NCI-H2171 (cell line): ENCODE measurements around the gene TREH.

Experiments used
- DNase-seq: peaks from one replicate; lab custom pipeline; 2025; lab: John Stamatoyannopoulos, UW

The TREH gene

DNA sequence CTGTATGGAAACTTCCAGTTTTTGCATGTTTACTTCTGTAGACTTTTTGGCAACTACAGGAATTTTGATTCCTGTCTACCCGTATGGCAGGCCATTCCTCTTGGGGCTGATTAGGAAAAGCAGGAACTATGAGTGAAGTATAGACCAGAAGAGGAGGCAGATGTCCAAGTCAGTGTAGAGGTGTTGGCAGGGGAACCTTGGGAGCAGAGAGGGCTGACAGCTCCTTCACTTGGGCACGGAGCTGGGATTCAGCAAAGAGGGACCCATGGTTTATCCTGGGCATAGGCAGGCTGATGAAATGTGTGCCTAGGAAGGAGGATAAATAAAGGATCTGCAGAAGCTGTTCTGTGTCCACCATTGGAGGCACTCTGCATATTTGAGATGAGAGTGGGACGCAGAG lies 33.1 kb downstream of the TREH start:
- no peak for DNase-seq

DNA sequence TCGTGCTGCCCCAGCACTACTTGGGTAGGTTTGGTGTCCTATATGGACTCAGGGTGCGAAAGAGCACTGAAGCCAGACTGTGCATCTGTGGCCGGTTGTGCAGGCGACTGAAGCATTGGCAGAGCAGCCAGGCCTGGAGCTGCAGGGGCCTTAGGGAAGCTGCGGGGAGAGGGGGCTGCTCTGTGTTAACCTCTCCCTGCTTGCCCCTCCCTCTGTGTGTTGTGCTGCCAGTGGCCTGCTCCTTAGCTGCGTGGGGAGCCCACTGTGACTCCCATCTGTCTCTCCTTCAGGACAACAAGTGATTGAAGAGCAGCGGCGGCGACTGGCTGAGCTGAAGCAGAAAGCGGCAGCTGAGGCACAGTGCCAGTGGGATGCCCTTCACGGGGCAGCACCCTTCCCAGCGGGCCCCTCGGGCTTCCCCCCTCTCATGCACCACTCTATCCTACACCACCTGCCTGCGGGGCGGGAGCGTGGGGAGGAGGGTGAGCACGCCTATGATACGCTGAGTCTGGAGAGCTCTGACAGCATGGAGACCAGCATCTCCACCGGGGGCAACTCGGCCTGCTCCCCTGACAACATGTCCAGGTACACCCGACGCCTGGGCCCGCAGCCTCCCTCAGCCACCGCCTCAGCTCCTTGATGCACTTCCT lies 34.3 kb downstream of the TREH start:
- DNase-seq, result no peak

DNA sequence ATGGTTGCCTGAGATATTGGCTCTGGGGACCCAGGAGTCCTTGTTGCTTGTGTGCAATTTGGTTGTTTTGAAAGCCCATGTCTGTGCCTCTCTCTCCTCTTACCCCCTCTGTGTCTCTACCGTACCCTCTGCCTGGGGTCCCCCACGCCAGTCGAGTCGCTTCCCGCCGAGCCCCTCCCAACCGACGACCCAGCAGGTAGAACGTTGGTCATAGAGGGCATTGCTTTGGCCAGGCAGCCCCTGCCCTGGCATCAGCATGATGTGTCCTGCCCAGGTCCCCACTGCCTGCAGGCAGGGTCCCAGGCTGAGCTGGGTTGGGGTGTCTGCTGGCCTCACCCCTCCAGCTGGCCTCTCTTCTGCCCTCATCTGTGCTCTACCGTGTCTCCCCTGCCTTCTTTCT lies 35.0 kb downstream of the TREH start:
- DNase-seq, result no peak

DNA sequence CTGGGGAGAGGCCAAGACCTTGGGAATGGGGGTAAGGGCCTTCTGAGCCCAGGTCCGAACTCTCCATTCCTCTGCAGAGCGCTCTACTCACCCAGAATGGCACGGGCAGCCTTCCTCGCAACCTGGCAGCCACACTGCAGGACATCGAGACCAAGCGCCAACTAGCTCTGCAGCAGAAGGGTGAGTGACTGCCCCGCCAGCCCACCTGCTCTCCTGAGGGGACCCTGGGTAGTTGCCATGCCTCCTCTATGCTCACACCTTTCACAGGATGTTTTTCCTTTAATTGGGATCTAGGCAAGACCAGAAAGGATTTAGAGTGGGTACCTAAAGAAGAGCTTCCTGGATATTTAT lies 35.5 kb downstream of the TREH start:
- no peak for DNase-seq

DNA sequence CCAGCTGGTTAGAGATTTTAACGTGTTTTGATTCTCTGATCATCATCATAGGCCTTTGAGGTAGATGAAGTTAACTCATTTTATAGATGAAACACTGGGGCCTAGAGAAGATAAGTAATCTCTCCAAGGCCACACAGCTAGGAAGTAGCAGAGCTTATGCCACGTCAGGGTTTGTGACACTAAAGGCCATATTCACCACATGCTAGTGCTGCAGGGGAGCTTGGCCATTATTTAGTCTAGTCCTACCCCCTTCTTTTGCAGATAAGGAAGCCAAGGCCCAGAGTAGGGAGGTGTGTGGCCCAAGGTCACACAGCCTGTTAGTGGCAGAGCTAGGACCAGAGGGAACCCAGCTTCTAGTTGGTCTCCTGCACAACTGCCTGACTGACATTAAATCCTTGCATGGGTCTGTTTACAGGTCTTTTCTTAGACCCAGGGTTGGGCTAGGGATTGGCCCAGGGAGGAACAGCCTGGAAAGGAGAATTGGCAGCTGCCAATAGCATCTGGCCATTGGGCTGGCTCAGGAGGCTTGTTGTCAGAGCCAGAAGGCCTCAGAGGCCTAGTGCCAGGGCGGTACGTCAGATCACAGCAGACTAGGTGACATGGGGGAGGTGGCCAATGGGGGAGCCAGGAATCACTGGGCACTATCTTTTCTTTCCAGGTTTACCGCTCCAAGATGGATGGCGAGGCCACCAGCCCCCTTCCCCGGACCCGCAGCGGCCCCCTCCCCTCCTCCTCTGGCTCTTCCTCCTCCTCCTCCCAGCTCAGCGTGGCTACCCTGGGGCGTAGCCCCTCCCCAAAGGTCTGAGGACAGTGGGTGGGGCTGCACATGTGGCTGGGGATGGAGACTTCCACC lies 36.1 kb downstream of the TREH start:
- DNase-seq, result no peak

DNA sequence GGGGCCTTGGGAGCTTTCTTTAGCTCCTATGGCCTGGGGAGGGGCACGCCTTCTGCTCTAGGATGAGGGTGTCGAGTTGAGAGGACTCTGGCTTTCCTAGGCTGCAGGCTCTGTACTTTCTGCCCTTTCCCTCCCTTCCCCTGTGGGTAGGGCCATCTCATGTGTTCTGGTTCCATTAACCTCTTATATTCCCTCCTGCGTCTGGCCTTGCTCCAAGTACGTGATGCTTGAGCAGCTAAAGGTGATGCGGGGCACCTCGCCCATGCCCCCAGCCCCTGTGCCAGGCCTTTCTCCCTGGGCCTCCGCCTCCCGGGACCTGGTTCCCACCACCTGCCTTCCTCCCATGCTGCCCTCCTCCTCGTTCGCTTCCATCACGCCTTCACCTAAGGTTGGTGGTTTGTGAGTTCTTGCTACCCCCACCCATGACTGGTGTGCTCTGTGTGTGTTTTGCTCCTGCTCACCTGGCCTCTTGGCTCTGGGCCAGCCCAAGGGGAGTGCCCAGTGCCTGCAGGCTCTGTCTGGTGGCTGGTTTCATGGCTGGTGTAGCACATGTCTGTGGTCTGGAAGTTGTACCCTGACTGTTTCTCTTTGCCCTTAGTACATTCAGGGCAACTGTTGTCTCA lies 37.9 kb downstream of the TREH start:
- DNase-seq, result peak; percentile 11

DNA sequence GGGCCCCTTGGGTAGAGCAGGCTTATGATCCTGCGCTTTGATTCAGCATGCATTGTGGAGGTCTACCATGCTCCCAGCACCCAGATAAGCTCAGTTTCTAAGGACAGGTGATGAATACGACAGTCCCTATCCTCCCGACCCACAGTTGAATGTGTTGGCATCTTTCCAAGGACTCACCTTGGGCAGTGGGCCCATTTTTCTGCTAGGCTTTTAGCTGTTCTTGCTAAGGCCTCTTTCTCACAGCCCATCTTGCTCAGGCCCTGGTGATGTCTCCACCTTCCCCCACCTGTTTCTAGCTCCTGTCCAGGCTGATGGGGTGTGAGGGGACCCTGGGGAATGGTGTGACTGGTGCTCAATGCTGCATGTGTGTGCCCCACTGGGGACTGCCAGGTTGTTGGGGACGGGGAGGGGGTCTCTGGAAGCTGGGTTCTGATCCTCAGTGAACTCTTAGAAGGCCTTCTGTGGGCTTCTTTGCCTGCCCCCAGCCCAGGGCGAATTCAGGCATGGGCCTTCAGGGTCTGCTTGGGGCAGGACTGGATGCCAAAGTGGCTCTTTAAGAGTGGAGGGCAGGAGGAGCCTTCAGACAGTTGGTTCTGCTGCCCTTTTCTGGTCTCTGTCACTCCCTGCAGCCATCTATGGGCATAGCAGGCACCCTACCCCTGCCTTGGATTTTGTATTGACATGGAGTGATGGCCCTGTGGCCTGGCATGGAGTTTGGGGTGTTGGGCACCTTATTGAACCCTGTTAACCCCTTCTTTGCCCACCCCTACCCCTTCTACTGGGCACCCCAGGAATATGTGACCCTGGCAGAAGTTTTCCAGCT lies 38.9 kb downstream of the TREH start:
- DNase-seq, result no peak

DNA sequence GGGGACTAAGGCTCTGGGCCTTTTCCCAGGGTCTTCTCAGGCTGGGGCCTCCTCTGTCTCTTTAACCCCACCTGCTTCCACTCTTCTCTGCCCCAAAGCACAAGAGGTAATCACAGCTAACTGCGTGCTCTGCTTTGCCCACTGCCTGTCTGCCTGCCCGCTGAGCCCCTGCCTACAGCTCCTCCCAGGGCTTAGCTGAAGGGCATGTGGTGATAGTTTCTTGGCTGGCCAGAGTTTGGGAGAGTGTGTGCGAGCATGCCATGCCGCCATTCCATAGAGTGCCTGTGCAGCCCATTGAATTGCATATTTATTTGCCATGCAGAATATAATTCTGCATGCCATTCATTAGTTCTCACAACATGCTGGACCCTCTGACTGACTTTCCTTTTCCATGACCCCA lies 39.6 kb downstream of the TREH start:
- DNase-seq, result no peak

DNA sequence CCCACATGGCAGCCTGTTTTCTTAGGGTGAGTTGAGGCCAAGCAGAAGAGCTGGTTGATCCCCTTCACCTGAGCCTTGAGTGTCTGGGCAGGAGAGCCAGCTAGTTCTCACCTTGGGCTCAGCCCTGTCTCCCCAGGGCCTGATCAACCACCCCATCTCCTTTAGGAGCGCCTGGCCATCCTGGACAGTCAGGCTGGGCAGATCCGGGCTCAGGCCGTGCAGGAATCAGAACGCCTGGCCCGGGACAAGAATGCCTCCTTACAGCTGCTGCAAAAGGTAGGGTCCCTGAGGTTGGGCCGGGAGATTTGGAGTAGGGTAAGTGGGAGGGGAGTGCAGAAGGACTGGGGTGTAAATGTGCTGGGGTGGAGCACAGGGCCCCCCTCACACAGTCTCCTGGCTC lies 40.7 kb downstream of the TREH start:
- no peak for DNase-seq

DNA sequence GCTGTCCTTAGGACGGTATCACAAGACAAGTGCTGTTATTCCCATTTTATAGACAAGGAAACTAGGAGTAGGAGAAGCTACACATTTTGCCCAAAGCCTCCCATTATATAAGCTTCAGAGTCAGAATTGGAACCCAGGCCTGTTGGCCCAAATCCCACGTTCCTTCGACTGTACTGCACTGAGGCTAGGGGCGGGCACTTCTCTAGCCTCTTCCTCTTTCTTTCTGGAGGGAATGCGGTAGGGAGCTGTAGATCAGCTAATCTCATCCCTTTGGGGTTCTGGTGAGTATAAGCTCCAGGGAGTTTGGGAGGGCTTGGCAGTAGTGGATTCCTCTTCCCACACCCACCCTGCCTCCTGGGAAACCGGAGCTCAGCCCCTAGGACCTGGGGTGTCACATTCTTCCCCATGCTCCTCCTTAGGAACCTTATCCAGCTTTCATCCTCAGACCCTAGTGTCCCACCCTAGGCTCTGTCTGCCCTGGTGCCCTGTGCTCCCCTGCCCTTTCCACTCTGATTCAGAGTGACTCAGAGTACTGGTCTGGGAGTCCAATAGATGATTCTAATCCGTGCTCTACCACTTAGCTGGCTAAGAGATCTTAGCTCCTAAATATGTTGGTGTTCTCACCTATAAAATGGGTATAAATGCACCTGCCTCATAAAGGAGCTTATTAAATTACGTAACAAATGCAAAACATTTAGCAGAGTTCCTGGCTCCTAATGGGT lies 42.7 kb downstream of the TREH start:
- DNase-seq, result no peak

DNA sequence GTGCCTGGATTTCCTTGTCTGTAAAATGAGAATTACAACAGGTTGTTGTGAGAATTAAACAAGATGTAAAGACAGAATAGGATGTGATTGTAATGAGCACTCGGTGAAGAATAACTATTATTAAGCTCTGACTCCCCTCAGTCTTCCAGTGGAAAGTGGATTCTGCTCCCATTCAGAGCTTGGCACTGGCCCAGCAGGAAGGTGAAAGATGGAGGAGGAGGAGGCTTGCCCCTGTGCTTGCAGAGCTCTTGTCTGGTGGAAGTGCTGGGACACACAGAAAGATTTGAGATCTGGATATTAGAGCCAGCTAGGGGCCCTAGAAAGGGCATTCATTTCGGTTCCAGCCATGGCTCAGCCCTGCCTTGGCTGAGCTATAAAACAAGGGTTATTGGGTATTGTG lies 43.8 kb downstream of the TREH start:
- DNase-seq, result no peak

DNA sequence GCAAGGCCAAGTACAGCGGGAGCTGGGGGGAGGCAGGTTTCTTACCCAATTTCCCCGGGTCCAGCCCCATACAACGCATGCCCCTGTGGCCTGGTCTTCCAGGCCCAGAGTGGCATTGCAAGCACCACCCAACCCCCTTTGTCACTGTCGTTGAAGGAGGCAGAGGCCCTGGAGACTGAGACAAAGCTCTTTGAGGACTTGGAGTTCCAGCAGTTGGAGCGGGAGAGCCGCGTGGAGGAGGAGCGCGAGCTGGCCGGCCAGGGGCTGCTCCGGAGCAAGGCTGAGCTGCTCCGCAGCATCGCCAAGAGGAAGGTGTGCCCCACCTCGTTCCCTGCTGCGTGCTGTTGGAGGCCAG lies 44.2 kb downstream of the TREH start:
- DNase-seq, result no peak

DNA sequence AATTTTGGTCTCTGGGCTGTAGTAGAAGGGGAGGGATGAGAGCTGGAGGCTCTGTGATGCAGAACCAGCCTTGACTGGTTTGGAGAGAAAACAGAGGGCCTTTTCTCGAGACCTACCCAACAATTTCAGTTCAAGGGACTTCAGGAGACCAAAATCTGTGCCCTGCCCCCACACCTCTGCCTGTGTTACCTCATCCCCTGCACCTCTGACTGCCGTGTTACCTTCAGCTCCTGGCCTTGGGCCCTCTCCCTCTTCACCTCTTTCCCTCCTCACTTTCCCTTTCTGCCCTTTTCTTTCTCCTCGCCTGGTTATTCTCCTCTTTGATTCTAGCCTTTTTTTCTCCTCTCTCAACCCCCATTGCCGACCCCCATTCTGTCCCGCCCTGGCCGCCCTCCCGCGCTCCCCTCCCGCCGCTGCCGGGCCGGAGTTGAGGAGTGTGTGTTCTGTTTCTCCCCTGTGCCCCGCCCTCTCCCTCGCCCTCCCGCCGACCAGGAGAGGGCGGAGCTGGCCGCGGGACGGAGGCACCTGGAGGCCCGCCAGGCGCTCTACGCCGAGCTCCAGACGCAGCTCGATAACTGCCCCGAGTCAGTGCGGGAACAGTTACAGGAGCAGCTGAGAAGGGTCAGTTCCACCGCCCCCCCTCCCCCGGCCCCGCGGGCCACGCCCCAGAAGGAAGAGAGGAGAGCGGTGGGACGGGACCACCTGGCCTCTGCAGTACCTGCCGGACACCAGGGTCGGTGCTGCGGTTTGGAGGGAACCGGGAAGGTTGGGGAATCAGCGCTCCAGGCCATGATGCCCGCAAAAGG lies 44.8 kb downstream of the TREH start:
- DNase-seq, result peak; percentile 47

DNA sequence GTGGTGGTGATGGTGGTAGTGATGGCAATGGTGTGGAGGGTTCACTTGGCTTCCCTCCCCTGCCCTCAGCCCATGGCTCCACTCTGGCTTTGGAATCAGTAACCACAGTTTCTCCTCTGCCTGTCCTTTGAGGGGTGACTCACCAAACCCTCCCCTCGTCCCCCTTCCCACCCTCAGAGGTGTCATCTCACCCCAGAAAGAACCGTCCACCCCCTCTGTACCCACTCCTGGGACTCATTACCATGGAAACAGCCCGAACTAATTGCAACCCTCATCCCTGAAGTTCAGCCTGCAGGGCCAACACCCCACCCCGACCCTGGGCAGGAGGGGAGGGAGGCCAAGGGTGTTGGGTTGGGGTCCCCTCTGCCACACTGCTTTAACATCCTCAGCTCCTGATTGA lies 45.5 kb downstream of the TREH start:
- no peak for DNase-seq

DNA sequence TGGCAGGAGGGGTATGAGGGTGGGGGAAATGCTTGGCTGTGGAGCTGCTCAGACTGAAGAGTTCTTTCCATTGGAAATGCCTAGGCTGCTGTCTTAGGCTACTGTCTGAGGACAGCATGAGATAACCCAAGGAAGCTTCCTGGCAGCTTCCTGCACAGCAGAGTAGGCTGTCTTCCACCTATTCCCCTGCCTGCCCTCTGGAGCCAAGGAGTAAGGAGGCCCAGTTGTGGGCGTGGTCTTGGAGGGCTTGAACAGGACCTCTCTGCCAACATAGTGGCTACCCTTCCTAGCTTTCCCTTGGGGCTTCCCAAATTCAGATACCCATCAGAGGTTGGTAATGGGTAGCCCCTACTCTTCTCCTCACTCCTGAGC lies 46.1 kb downstream of the TREH start:
- no peak for DNase-seq

DNA sequence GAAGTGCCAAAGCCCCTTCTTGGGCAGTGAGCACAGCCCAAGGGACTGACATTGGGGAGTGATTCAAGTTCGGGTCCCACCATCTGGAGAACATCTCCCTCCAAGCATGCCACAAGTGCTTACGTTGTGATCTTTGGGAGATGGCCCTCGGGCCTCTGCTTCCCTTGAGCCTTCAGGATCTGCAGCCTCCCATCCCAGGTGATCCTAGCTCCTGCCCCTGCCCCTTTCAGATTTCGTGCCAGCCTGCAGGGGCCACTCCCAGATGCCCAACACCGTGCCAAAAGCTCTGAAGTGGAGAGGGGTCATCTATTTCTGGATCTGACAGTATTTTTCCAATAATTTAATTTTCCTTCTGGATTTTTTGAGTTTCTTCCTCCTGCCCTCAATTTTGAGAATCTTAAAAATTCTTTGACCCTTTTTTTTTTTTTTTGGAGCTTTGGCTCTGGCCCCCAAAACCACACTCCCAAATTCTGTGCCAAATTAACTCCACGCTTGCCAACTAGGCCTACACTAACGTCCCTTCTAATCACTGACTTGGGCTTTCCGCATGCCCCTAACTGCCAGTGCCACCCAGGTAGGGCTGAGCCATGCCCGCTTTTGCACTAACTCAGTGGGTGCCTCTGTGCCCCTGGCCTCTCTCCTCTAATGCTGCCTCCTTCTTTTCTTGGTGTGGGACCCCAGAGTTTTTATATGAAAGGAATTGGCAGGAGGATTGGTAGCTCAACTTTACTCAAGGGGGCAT lies 46.7 kb downstream of the TREH start:
- DNase-seq, result no peak

DNA sequence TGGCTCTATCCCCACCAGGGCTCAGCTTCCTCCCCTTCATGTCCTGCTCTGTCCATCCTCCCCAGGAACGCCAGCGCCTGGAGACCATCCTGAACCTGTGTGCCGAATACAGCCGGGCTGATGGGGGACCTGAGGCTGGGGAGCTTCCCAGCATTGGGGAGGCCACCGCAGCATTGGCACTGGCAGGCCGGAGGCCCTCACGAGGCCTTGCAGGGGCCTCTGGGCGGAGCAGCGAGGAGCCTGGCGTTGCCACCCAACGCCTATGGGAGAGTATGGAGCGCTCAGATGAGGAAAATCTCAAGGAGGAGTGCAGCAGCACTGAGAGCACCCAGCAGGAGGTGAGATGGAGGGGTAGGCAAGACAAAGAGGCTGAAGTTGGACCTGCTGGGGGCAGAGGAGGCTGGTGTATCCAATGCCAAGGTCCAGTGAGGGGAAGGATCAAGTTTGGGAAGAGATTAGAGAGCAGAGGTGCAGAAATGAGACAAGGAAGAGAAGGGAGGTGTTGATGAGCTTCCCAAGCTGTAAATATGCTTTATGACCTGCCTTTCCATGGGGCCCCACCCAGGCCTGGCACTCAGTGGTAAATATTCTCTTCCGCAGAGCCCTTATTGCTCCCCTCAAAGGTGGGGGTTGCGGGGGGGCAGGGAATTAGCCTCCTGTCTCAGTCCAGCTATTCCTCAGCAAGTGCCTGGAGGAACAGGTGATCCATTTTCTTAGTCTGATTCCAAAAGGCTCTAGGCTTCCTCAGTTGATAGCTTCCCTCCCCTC lies 48.1 kb downstream of the TREH start:
- DNase-seq, result no peak

DNA sequence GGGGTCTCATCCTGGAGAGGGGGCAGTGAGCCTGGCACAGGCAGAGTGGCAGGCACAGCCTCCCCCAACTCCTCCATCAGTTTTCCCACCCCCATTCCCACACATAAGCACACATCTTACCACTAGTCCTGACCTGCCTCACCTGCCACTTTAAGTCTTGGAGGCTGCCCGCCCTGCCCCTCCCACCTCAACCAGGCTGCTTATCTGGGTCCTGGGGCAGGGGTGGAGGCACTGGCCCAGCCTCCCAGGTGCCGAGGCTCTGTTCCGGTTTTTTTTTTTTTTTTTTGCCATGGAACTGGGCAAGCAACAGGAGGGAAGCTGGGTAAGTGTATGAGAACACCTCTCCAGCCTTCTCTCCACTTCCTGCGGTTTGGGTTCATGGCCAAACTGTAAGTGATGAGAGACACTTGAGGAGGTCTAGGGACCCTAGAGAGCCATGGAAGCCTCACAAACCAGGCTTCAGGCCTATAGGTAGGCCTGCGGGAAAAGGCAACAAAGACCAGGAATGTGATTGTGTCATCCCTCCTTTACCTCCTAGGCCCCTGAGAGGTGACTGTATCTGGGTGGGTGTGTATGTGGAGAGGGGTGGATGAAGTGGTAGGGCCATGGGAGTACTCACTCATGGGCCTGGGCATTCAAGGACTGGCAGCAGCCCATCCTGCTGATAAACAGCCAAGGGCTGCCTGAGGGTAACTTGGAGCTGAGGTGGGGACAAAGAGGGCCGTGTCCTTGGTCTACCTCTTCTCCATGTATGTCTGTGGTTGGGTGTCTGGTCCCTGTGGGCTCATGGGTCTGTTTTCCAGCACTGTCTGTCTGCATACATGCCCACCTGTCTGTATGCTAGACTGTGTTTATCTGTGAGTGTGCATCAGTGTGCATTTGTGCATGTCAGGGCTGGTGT lies 49.4 kb downstream of the TREH start:
- no peak for DNase-seq
